HG03045 (cell line): ENCODE measurements around the gene KY.

Source experiments
- ATAC-seq: cut with Tn5 transposase; IDR thresholded peaks from one replicate; pipeline ENCODE4 v1.9.1; 2021; ENCODE audit warnings: mild to moderate bottlenecking, moderate library complexity; ENCODE audit not compliant: unreplicated experiment

KY gene

GRCh38 chr3:134675726-134676256 is 25.0 kb upstream of the KY start:
- ATAC-seq = no peak

GRCh38 chr3:134672571-134672970 is 21.7 kb upstream of the KY start:
- ATAC-seq = no peak

GRCh38 chr3:134667956-134668355 is 17.1 kb upstream of the KY start:
- ATAC-seq = no peak

- ATAC-seq = no peak
These were observed 16.6 kb upstream of the KY start for GRCh38 chr3:134667406-134667805.

- ATAC-seq = no peak
These were observed 16.1 kb upstream of the KY start for GRCh38 chr3:134666885-134667284.

- no peak for ATAC-seq
These were observed 15.6 kb upstream of the KY start for GRCh38 chr3:134666466-134666865.

GRCh38 chr3:134666052-134666451 is 15.2 kb upstream of the KY start:
- no peak for ATAC-seq

- ATAC-seq = no peak
These were observed 14.4 kb upstream of the KY start for GRCh38 chr3:134665243-134665642.

- ATAC-seq = no peak
These were observed 13.1 kb upstream of the KY start for GRCh38 chr3:134663721-134664456.

- no peak for ATAC-seq
These were observed 9.2 kb upstream of the KY start for GRCh38 chr3:134660046-134660441.

GRCh38 chr3:134659391-134660045 is 8.7 kb upstream of the KY start:
- ATAC-seq = no peak

- no peak for ATAC-seq
These were observed 7.7 kb upstream of the KY start for GRCh38 chr3:134658555-134658954.

- ATAC-seq = no peak
These were observed 5.5 kb upstream of the KY start for GRCh38 chr3:134656211-134656800.

- no peak for ATAC-seq
These were observed 4.9 kb upstream of the KY start for GRCh38 chr3:134655706-134656105.

- ATAC-seq = no peak
These were observed 3.2 kb upstream of the KY start for GRCh38 chr3:134654031-134654430.

- ATAC-seq = no peak
These were observed 2.2 kb upstream of the KY start for GRCh38 chr3:134652886-134653630.

- ATAC-seq = no peak
These were observed 1.6 kb upstream of the KY start for GRCh38 chr3:134652409-134652831.

GRCh38 chr3:134651347-134652041 is 672 bp upstream of the KY start:
- no peak for ATAC-seq

- ATAC-seq = no peak
These were observed 1.6 kb downstream of the KY start for GRCh38 chr3:134649106-134649705.
